HG02759 (cell line): ENCODE results near the gene SEMA3F.
A peak's percentile ranks its signal among the peaks of the same experiment; 100 is the strongest.

Experiments used
- ATAC-seq: cut with Tn5 transposase; IDR thresholded peaks from one replicate; pipeline ENCODE4 v1.9.1; 2021; ENCODE audit warnings: mild to moderate bottlenecking, moderate library complexity; ENCODE audit not compliant: unreplicated experiment

The SEMA3F gene

GRCh38 chr3:50132421-50133282, 22.5 kb upstream of the SEMA3F start:
- ATAC-seq = no peak

GRCh38 chr3:50133283-50133615, 21.9 kb upstream of the SEMA3F start:
- ATAC-seq = no peak

GRCh38 chr3:50134367-50134766, 20.8 kb upstream of the SEMA3F start:
- no peak for ATAC-seq

- no peak for ATAC-seq
Measured at GRCh38 chr3:50135964-50136363, 19.2 kb upstream of the SEMA3F start.

GRCh38 chr3:50136714-50137405, 18.3 kb upstream of the SEMA3F start:
- no peak for ATAC-seq

- ATAC-seq = no peak
Measured at GRCh38 chr3:50137531-50137930, 17.6 kb upstream of the SEMA3F start.

- no peak for ATAC-seq
Measured at GRCh38 chr3:50138266-50139200, 16.6 kb upstream of the SEMA3F start.

- no peak for ATAC-seq
Measured at GRCh38 chr3:50139308-50139707, 15.8 kb upstream of the SEMA3F start.

- no peak for ATAC-seq
Measured at GRCh38 chr3:50139718-50140423, 15.3 kb upstream of the SEMA3F start.

GRCh38 chr3:50140990-50141389, 14.1 kb upstream of the SEMA3F start:
- no peak for ATAC-seq

GRCh38 chr3:50146316-50146901, 8.7 kb upstream of the SEMA3F start:
- ATAC-seq = no peak

- ATAC-seq = no peak
Measured at GRCh38 chr3:50147016-50147415, 8.1 kb upstream of the SEMA3F start.

- no peak for ATAC-seq
Measured at GRCh38 chr3:50147447-50147846, 7.7 kb upstream of the SEMA3F start.

GRCh38 chr3:50147861-50148260, 7.3 kb upstream of the SEMA3F start:
- no peak for ATAC-seq

- no peak for ATAC-seq
Measured at GRCh38 chr3:50150404-50150750, 4.7 kb upstream of the SEMA3F start.

GRCh38 chr3:50150863-50151686, 4.0 kb upstream of the SEMA3F start:
- no peak for ATAC-seq

GRCh38 chr3:50151728-50152127, 3.4 kb upstream of the SEMA3F start:
- ATAC-seq = no peak

GRCh38 chr3:50153782-50154475, 1.2 kb upstream of the SEMA3F start:
- no peak for ATAC-seq

GRCh38 chr3:50154476-50154839, 666 bp upstream of the SEMA3F start:
- ATAC-seq = peak; percentile 25
